GM21360 (cell line): ENCODE results near the gene VWA5A.
A peak's percentile ranks its signal among the peaks of the same experiment; 100 is the strongest.
"Not testable (repeated sequence)": the region's sequence is repeated elsewhere in the genome, so short reads cannot be mapped to it uniquely, and the experiment has no call there.

Source experiments
- ATAC-seq: cut with Tn5 transposase; IDR thresholded peaks from one replicate; pipeline ENCODE4 v1.9.1; 2021; ENCODE audit warnings: mild to moderate bottlenecking, moderate library complexity; ENCODE audit not compliant: unreplicated experiment

Gene VWA5A

DNA sequence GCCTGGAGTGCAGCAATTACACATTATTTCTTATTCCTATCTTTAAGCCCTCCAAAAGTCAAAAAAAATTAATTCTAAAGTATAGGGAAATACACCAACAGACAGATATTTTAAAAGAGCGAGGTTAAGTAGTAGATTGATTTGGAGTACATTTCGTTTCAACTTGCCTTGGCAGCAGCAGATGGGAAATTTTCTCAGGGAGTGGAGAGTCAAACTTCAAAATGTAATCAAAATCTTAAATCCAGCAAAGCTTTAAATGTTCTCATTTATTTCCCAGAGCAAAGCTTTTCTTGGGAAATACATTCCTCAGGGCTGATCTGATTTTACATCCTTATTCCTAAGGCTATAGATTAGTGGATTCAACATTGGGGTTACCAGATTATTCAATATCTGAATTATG is 21.9 kb upstream of the VWA5A start:
- ATAC-seq, result no peak

DNA sequence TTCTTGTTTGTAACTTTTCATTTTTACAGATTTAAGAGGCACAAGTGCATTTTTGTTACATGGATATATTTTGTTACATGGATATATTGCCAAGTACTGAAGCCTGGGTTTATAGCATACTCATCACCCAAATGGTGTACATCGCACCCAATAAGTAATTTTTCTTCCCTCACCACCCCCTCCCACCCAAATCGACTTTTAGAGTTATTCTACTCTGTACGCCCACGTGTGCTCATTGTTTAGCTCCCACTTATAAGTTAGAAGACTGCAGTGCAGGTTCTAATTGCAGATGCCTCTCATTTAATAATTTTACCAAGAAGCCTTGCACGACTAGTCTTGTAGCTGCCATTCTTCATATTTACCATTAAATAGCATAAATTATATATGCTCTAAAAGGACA is 20.5 kb upstream of the VWA5A start:
- ATAC-seq, result no peak

DNA sequence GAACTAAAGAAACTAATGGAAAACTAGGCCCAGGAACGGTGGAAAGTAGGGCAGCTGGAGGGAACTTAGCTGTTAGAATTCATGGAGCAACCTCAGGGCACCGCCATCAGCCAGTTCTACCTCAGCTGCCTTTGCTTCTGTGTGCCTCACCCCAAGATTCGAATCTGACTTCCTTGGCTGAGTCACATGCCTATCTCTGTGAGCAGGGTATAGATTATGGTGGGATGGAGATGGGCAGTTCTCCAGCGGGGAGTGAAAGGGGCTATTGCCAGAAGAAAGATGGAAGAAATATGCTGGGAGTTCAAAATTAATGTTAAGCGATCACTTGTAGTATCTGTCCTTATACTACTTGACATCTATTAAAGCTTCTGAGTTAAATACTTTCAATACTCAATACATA is 18.9 kb upstream of the VWA5A start:
- no peak for ATAC-seq

DNA sequence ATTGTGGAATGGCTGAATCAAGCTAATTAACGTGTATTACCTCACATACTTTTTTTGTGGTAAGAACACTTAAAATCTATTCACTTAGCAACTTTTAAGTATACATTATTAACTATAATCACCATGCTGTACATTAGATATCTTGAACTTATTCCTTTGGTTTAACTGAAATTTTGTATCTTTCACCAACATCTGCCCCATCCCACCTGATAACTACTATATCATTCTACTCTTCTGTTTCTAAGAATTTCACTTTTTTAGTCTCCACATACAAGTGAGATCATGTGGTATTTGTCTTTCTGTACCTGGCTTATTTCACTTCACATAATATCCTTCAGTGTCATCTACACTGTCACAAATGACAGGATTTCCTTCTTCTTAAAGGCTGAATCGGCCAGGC is 17.1 kb upstream of the VWA5A start:
- no peak for ATAC-seq

DNA sequence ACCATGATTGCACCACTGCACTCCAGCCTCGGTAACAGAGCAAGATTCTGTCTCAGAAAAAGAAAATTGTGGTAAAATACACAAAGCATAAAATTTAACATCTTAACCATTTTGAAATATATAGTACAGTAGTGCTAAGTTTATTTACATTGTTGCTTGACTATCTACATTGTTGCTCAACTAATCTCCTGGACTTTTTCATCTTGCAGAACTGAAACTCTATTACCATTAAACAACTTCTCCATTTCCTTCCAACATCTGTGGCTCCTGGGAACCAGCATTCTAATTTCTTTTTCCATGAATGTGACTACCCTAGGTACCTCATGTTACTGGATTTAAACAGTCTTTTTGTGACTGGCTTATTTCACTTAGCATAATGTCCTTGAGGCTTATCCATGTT is 13.5 kb upstream of the VWA5A start:
- ATAC-seq, result no peak

DNA sequence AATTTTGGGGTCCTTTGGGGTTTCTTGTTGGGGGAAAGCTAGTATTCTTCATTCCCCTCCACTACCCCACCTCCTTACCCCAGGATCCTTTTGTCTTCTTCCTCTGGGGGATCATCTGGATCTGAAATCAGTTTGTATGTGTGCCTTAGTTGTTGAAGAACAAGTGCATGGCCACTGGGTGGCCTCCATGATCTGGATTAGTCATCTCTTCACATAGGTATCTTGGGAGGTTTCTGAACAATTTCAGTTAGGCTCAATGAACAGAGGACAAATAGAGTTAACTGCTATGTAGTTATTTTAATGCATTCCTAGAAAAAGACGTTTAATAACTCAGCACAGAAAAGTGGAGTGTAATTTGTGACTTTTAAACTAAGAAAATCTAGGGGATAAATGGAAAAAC is 7.1 kb upstream of the VWA5A start:
- no peak for ATAC-seq

DNA sequence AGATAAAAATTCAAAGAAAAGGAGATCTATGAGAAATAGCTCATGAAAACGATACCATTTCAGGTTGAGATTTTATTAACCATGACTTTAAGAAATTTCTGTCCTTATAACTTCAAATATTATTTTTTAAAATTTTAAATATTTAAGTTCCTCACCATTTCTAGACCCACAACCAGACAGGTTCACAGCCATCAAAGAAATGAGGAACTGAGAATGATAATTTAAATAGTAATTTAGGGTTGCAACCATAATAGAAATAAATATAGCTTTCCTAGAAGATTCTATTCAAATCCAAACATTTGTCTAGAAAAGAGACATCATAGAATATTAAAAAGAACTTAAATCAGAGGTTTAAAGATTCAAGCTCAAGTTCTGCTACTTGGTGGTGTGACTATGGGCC is 5.9 kb upstream of the VWA5A start:
- no peak for ATAC-seq

DNA sequence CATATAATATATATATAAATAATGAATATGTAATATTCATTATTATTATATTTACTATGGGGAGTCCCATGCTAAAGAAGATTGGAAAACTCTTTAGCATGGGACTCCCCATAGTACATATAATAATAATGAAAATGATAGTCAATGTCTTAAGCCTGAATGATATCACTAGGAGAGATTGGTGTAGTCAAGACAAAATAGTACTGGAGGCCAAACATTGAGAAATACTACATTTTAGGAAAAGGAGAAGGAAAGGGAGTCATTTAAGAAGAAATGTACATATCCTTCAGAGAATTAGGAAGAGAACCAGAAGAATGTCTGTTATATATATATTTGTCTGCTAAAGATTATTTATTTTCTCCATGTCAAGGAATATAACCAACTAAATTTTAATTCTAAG is 5.0 kb upstream of the VWA5A start:
- no peak for ATAC-seq

DNA sequence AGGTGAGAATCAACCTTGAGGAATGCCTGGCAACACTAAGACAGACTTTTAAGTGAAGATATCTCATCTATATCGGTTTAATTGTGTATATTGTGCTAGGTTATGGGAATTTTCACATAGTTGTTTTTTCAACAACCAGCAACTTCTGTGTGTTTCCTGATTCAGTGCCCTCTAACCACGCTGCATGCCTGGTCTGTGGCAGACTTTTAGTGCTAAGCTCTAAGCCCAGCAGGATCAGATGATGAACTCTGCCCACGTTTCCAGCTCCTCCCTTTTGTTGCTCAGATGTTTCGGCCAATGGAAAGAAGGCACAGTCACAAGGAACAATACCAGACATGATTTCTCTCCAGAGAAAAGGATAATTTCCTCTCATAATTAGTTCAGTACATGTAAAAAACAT is 1.4 kb upstream of the VWA5A start:
- no peak for ATAC-seq

DNA sequence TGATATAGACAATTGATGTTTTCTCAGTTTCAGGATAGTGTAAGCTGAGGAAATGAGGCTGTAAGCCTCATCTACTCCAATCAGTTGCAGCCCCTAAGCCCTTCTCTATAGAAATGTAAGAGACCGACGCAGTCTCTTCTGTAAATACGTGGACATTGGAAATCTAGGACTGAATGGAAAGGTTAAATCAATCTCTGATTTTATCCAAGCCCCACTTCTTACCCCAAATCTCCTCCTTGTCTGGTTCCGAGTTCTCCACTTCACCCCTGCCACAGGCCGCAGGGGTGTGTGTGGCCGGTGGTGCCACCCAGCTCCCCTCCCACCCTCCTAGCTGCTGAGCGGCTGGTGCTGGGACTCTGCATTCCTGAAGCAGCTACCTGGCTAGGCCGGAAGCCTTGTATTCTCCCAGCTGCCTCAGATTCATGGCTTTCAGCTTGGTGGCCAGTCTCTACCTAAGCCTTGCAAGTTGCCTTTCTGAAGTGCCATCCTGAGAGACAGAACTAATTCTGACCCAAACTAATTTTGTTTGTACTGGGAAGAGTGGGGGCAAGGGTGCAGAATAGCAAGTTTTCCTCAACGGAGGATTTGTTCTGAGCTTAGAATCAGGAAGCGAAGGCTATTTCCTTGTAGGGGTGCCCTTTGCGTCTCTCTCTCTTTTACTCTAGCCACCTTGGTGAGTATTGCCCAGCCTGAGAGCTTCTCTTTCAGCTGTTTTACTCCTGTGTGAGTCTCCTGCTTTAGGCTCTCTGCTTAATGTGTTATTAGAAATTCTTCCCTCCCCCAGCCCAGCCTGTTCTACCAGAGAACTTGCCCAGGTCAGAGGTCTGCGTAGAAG is 749 bp downstream of the VWA5A start:
- peak; percentile 22 for ATAC-seq

DNA sequence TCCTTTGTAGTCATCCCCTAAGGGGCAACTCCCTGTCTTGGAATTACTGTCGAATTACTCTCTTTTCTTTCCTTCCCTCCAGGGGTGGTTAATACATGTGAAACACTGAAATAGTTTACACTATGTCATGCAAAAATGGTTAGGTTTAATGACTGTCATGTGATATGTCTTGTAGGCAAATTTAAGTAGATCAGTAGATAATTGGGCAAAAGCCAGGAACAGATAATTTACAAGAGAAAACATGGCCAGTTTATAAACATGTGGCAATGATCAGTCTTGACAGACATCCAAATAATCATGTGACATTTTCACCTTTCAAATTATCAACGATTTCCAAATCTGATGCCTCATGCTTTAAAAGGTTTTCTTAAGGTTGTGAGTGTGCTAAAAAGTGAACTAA is 3.9 kb downstream of the VWA5A start:
- no peak for ATAC-seq

DNA sequence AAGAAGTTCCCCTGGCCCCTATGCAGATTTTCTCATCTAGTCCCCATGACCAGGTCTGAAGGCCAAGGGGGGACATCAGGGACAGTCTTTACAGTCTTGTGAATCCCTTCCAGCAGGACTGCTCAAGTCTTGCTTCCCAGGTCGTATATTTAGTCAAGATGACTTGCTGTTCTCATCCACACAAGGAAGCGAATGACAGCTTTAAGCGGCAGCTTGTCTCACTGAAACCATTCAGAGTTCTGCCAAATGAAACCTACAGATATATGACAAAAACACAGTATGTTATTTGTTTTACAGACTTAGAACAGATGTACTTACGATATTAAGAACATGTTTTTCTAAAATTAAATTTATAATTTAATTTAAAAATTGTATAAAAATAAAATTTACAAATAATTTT is 5.6 kb downstream of the VWA5A start:
- no peak for ATAC-seq

DNA sequence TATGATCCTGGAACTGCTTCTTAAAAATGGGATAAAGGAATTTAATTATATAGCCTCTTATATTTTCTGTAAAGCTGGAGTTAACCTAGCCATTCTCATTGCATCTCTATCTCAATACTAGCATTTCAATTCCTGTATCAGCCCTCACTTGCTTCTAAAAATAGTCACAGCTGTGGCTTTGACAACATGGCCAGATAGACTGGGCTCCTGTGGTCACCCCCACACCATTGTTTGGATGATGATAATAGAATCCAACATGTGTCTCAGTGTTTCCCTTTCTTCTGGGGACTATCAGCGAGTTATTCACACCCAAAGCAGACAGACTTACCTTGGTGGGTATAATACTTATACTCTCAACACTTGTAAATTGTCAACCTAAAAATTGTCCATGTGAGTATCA is 6.9 kb downstream of the VWA5A start:
- no peak for ATAC-seq

DNA sequence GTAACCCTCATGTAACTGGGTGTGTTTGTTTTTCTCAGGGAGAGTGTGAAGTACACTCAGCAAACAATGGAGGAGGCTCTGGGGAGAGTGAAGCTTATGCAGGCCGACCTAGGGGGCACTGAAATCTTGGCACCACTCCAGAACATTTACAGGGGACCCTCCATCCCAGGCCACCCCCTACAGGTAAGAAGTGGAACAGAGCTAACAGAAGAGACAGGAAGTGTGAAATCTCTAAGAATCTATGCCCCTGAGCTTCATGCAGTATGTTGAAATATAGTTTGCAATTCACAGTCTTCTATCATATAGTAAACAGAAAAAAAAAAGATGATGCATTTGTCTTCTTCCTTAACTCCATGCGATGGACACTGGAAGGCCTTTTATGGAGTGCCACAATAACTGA is 8.4 kb downstream of the VWA5A start:
- no peak for ATAC-seq

DNA sequence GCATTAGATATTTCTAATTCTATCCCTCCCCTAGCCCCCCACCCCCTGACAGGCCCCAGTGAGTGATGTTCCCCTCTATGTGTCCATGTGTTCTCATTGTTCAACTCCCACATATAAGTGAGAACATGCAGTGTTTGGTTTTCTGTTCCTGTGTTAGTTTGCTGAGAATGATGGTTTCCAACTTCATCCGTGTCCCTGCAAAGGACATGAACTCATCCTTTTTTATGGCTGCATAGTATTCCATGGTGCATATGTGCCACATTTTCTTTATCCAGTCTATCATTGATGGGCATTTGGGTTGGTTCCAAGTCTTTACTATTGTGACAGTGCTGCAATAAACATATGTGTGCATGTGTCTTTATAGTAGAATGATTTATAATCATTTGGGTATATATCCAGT is 11.9 kb downstream of the VWA5A start:
- not testable (repeated sequence) for ATAC-seq

DNA sequence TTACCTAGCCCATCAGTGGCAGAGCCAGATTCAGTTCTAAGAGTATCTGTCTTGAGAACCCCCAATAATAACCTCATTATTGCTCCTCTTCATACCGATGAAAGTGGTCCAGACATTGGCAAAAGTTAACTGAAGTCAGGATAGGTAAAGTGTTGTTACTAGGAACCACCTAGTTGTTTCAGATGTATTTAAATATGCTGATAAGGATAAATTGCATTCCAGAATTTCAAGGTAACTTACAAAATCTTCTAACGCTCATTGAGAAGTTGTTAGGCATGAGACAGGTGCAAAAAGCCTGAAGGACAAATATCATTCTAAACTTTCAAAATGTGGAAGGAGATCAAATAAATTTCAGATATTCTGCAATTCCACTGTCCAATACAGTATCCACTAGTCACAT is 27.8 kb downstream of the VWA5A start:
- ATAC-seq, result no peak

DNA sequence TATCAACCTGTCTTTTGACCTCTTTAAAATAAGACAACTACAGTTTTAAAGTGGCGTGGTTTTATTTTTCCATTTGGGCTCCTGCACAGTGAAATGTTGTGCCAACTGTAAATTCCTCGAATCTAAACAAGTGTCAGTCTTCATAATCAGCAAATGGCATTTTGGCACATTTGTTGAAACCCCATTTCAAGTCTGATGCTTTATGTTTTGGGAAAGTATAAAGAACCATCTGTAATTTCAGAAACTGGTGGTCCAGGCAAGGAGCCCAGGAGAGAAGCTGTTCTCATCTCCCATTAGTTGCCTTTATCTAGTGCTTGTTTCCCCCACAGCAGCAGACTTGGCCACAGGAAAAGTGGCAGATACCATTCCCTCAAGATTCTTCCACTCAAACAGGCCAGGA is 32.7 kb downstream of the VWA5A start:
- no peak for ATAC-seq

DNA sequence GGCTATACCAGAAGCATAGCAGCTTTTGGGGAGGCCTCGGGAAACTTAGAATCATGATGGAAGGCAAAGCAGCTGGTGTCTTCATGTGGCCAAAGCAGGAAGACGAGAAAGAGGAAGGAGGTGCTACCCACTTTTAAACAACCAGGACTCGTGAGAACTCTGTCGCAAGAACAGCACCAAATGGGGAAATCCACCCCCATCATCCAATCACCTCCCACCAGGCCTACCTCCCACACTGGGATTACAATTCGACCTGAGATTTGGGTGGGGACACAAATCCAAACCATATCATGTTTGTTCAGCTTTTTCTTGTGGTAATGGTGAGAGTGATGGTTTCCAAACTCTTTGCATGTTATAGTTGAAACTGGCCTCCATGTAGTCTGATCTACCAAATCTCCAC is 35.4 kb downstream of the VWA5A start:
- ATAC-seq, result no peak

DNA sequence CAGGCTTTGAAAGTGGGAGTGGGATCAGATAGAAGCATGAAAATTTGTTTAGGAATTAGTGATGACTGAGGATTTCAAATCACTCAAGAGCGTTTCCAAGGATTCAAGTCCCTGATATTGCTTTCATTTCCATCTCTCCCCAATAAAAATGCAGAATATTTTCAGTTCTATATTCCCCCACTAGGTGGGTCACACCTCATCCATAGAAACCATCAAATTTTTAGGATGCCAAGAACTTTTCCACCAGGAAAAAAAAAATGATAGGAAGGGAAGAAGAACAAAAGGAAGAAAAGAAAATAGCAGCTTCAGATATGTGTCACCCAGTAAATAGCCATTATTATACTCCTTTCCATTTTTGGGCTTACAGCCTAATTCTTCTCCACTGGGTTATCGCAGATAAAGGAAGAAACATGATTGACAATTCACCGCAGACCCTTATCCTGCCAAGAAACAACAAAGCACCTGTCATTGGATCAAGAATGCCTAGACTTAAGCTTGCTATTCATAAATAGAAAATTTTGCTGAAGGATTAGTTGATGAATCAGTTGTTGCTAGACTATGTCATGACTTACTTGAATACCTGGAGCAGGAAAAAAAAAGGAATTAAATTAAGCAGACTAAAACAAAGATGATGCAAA is 37.6 kb downstream of the VWA5A start:
- ATAC-seq, result no peak

DNA sequence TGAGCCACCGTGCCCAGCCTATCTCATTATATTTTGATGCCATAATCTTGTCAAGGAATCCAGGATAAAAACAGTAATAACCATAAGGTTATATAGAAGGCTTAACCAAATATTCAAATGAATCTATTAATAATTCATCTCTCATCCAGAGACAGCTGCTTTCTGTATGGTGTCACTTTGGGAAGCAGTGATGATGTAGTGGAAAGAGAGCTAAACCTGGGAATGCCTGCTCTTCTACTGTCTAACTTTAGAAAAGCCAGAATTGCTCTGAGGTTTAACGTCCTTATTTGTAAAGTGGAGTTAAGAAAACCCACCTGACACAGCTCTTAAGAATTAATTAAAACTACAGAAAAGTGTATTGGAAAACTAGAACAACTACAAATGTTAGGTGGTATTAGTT is 38.6 kb downstream of the VWA5A start:
- no peak for ATAC-seq

DNA sequence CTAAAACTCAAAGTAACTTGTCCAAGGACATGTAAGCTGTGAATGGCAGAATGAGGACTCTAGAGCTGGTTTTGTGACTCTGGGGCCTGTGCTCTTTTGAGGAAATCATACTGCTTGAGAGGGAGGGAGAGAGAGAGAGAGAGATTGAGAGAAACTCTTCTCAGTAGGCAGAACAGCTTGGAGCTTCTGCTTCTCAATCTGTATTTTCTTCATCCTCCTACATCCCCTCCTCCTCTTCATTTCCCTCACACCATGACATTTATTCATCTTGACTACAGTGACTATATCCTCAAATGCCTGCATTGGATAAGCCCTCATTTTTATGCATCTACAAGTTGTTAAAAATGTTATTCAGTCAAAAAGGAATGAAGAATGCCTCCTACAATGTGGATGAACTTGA is 44.2 kb downstream of the VWA5A start:
- no peak for ATAC-seq

DNA sequence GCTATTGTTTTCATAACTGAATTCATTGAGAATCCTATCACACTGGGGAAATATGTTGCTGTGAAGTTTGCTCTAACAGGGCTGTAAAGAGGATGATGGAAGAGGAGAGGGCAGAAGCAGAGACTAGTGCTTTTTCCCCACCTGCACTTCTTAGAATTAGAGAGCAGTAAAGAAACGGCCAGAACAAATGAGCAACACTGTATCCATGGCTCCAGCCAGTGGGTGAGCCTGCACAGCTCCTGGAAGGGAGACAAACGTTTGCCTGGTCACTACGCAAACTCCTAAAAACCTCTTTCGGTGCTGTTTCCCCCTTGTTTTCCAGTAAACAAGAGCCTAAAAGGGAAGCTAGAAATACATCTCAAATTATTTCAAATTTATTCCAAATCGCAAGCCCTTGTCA is 45.7 kb downstream of the VWA5A start:
- ATAC-seq, result no peak

DNA sequence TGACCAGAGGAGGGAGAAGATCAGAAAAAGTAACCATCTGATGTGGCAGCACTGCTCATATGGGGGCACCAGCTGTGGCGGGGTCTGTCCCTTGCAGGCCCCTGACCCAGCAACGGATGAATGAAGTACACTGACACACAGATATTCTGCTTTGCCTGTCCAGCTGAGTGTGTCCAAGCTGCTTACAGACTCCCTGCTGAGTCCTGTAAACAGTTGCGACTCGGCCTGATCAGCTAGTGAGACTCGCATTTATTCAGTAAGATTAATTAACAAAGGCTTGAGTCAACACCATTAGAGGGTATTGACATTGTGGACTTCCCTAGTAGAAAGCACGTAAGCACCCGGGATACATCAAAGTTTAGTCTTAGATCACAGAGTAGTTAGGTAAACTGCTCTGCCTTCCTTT is 52.6 kb downstream of the VWA5A start:
- no peak for ATAC-seq
